Nephron progenitor cell (in vitro differentiated cells): ENCODE measurements around the gene CTNNBIP1.

Experiments
- DNase-seq: peaks from one replicate; pipeline ENCODE4 v3.0.0; 2021
- H3K27ac Mint-ChIP-seq: 2 replicates; pipeline ENCODE4 v1.8.0; 2021; ENCODE audit warnings: mild to moderate bottlenecking, moderate library complexity, mixed read lengths
- H3K27me3 Mint-ChIP-seq: 2 replicates; pipeline ENCODE4 v1.8.0; 2021; ENCODE audit warnings: mild to moderate bottlenecking, low read depth, mixed read lengths; ENCODE audit not compliant: poor library complexity
- H3K36me3 Mint-ChIP-seq: 2 replicates; pipeline ENCODE4 v1.8.0; 2021; ENCODE audit warnings: low read depth, mixed read lengths
- H3K4me1 Mint-ChIP-seq: 2 replicates; pipeline ENCODE4 v1.8.0; 2021; ENCODE audit warnings: mixed read lengths
- H3K4me3 Mint-ChIP-seq: 2 replicates; pipeline ENCODE4 v1.8.0; 2021; ENCODE audit warnings: mild to moderate bottlenecking, moderate library complexity, mixed read lengths
- H3K9me3 Mint-ChIP-seq: 2 replicates; pipeline ENCODE4 v1.8.0; 2021; ENCODE audit warnings: mild to moderate bottlenecking, moderate library complexity, mixed read lengths
- TF ChIP-seq, protein P1 (sequence below): fragments of 200-600 bp; sonication (generic); IDR thresholded peaks from 2 replicates; pipeline ENCODE4 v1.5.0; 2021; ENCODE audit warnings: antibody characterized with exemption

The CTNNBIP1 gene

GRCh38 chr1:9826087-9826486, 84.0 kb downstream of the CTNNBIP1 start:
- H3K4me3 Mint-ChIP-seq: no peak overlapping the region
- H3K36me3 Mint-ChIP-seq: no peaks in the 10 kb centered on the region
- TF ChIP-seq, protein P1, sequence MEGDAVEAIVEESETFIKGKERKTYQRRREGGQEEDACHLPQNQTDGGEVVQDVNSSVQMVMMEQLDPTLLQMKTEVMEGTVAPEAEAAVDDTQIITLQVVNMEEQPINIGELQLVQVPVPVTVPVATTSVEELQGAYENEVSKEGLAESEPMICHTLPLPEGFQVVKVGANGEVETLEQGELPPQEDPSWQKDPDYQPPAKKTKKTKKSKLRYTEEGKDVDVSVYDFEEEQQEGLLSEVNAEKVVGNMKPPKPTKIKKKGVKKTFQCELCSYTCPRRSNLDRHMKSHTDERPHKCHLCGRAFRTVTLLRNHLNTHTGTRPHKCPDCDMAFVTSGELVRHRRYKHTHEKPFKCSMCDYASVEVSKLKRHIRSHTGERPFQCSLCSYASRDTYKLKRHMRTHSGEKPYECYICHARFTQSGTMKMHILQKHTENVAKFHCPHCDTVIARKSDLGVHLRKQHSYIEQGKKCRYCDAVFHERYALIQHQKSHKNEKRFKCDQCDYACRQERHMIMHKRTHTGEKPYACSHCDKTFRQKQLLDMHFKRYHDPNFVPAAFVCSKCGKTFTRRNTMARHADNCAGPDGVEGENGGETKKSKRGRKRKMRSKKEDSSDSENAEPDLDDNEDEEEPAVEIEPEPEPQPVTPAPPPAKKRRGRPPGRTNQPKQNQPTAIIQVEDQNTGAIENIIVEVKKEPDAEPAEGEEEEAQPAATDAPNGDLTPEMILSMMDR: no peak
- peaks cover 36% of the 10 kb centered on the region for H3K4me1 Mint-ChIP-seq
- H3K27me3 Mint-ChIP-seq: peaks cover 29% of the 10 kb centered on the region
- H3K9me3 Mint-ChIP-seq: no peaks in the 10 kb centered on the region
- H3K27ac Mint-ChIP-seq: no peak overlapping the region
- no peak for DNase-seq

GRCh38 chr1:9825093-9826074, 84.7 kb downstream of the CTNNBIP1 start:
- H3K27ac Mint-ChIP-seq: no peak overlapping the region
- H3K4me3 Mint-ChIP-seq: peak overlapping the region; percentile 56
- H3K9me3 Mint-ChIP-seq: no peaks in the 10 kb centered on the region
- H3K36me3 Mint-ChIP-seq: no peaks in the 10 kb centered on the region
- TF ChIP-seq, protein P1: no peak
- DNase-seq: no peak
- H3K4me1 Mint-ChIP-seq: peaks cover 43% of the 10 kb centered on the region
- peaks cover 29% of the 10 kb centered on the region for H3K27me3 Mint-ChIP-seq

DNA sequence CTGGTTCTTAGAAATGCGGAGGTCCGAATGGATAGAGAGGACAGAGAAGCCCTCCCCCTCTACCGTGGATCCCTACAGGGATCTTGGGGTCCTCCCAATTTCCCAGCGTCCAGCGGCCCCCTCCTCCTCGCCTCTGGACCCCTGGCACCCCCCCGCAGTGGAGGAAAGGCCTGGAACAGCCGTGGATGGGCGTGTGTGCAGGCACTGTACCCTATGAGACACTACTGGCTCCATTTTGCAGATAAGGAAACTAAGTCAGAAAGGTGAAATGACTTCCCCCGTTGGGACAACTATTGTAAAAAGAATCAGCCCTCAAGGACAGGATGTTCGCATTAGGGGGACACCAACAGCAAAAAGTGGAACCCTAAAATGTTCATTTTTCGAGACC, 85.4 kb downstream of the CTNNBIP1 start:
- no peak for DNase-seq
- TF ChIP-seq, protein P1: no peak
- H3K27ac Mint-ChIP-seq: no peak overlapping the region
- no peaks in the 10 kb centered on the region for H3K36me3 Mint-ChIP-seq
- no peaks in the 10 kb centered on the region for H3K9me3 Mint-ChIP-seq
- H3K27me3 Mint-ChIP-seq: peaks cover 26% of the 10 kb centered on the region
- H3K4me1 Mint-ChIP-seq: peaks cover 50% of the 10 kb centered on the region
- peak overlapping the region; percentile 56 for H3K4me3 Mint-ChIP-seq

- peak within 1 kb of the TSS; percentile 55 for H3K27ac Mint-ChIP-seq
- peak within 1 kb of the TSS; percentile 96 for H3K4me3 Mint-ChIP-seq
- peaks cover 3% of the 10 kb centered on the region for H3K36me3 Mint-ChIP-seq
- TF ChIP-seq, protein P1: no peak
- H3K9me3 Mint-ChIP-seq: no peaks in the 10 kb centered on the region
- peaks cover 50% of the 10 kb centered on the region for H3K4me1 Mint-ChIP-seq
- peaks cover 26% of the 10 kb centered on the region for H3K27me3 Mint-ChIP-seq
- peak; percentile 95 for DNase-seq
These were observed 85.9 kb downstream of the CTNNBIP1 start, which contains the start of gene CLSTN1 for GRCh38 chr1:9823943-9824701. Gene CLSTN1 (minus strand): TSS chr1:9823965. CDS start chr1:9823733, 232 bp downstream.

DNA sequence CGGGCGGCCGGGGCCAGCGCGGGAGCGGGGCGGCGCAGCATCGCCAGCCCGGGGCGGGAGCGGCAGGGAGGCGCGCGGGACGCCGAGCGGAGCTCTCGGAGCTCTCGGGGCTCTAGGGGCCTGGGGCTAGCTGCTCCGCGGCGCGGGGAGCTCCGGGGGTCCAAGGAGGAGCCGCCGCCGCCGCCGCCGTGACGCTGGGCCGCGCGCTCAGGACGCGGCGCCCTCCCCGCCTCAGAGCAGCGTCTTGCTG, 86.5 kb downstream of the CTNNBIP1 start:
- Mint-ChIP-seq H3K9me3 (no peaks in the 10 kb centered on the region), H3K27ac (no peak overlapping the region), H3K4me1 (peaks cover 50% of the 10 kb centered on the region), H3K36me3 (peaks cover 7% of the 10 kb centered on the region), H3K27me3 (peaks cover 26% of the 10 kb centered on the region), H3K4me3 (peak overlapping the region; percentile 58)
- TF ChIP-seq, protein P1: no peak
- DNase-seq: no peak
